ENCODE measurements around the gene CPSF3.

CPSF3 gene

GRCh38 chr2:9422321-9423099 is 944 bp upstream of the CPSF3 start:
- DNase-seq: no peak

DNA sequence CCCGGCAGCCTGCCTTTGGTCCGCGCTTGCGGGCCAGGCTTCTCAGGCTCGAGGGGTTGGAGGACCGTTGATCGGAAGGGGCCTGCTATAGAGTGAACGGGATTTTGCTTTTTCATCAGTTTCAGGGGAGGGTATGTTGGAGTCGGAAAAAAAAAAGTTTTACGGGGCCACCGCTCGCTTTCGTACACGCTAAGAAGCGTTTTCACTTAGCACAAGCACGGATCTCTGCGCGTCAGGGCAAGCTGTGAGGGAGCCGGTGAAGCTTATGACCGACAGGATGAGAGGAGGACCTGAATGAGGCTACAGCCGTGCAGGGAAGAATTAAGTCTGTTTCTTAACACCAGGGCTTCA is 443 bp downstream of the CPSF3 start:
- DNase-seq: no peak

DNA sequence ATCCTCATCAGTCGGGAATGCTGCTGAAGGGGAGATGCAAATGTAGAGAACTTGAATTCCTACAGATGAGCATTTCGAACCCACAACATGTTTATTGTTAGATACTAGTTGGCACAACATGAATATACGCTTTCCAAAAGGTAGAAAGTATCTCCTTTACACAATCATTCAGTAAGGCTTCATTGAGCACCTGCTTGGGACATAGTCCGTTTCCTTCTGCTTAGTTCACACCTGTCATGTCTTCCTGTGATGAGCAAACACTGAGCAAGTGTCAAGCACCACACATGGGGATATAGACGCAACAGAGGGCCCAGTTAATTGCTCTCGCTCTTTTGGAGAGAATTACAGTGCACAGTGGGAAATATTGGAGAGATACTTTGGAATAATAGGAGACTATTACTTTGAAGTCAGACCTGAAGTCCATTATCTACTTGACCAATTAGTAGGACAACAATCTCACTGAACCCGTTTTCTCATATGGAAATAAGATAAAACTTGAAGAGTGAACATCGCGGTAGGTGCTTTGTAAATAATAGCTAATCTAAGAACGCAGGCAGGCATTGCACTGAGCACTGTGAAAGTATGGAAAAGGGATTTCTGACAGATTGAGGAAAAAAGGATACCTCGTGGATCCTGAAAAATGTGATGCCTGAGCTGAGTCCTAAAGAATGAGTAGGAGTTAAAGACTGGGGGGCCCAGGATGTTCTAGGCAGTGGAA is 1.2 kb downstream of the CPSF3 start:
- no peak for DNase-seq

GRCh38 chr2:9428965-9429577 is 5.6 kb downstream of the CPSF3 start:
- DNase-seq: no peak

- no peak for DNase-seq
Observed at GRCh38 chr2:9430316-9431293, 7.2 kb downstream of the CPSF3 start.

DNA sequence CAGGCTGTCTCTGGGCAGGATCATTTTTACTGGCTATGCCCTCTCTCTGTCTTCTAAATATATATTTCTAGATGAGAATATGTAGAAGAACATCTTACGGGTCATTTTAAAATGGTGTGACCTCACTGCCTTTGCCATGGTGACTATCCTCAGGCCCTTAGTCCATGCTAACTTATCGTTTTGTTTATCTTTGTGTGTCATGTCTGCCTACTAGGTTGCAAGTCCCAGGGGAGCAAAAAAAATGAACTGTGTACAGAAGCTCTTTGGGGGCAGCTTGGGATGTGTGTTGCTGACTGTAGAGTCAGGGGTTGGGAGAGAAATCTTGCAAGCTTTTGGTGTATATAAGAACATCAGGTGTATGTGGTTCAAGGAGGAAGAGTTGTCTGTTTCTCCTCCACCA is 11.0 kb downstream of the CPSF3 start:
- no peak for DNase-seq

DNA sequence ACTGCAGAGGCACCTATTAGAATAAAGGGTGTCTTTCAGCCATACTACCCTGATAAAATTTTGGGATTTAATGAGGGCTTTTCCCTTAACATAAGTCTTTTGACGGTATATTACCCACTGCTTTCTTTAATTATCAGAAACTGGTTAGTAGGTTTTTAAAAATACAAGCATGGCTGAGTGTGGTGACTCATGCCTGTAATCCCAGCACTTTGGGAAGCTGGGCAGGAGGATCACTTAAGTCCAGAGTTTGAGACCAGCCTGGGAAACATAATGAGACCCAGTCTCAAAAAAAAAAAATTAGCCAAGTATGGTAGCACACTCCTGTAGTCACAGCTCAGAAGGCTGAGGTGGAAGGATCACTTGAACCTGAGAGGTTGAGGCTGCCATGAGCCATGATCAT is 16.1 kb downstream of the CPSF3 start:
- DNase-seq: no peak

GRCh38 chr2:9440058-9440727 is 16.7 kb downstream of the CPSF3 start:
- no peak for DNase-seq

DNA sequence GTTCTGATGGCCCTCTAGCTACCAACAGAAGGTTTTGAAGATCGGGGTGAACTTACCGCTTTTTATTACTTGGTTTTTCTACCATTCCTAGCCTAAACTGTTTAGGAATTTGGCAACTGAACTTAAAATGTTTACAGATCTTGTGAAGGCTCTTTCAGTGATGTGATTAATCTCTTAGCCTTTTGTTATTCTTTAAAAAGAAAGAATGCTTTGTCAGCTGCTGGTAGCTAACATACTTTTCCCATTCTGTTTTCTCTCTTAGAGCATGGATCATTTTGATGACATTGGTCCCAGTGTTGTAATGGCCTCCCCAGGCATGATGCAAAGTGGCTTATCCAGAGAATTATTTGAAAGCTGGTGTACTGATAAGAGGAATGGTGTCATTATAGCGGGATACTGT is 18.1 kb downstream of the CPSF3 start:
- no peak for DNase-seq

GRCh38 chr2:9443526-9443925 is 20.1 kb downstream of the CPSF3 start:
- no peak for DNase-seq

DNA sequence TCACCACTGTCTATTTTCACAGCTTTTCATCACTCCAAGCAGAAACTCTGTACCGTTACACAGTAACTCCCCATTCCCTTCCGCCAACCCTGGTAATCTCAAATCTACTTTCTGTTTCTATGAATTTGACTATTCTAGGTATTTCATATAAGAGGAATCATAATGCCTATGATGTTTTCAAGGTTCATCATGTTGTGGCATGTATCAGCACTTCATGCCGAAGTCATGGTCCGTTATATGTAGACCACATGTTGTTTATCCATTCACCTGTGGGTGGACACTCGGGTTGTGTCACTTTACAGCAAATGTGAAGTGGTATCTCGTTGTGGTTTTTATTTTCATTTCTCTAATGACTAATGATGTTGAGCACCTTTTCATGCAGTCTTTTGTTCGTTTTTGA is 21.6 kb downstream of the CPSF3 start:
- no peak for DNase-seq

- no peak for DNase-seq
Observed at GRCh38 chr2:9451231-9451630, 27.8 kb downstream of the CPSF3 start.

GRCh38 chr2:9460441-9461017 is 37.1 kb downstream of the CPSF3 start:
- DNase-seq: no peak

DNA sequence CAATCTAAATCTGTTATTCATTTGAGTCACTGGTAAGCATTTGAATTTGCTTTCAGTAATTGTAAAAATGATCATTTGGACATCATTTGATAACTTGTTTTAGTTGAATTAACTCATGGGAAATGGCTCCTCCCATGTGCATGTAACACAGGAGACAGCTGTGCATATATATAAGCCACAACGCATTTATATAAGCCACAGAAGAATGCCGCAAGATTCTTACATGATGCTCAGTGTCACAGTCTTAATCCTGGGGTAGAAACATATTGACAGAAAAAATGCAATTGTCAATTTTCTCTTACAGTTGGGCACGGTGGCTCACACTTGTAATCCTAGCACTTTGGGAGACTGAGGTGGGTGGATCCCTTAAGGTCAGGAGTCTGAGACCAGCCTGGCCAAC is 37.6 kb downstream of the CPSF3 start:
- no peak for DNase-seq

GRCh38 chr2:9462313-9462712 is 38.9 kb downstream of the CPSF3 start:
- DNase-seq: no peak

DNA sequence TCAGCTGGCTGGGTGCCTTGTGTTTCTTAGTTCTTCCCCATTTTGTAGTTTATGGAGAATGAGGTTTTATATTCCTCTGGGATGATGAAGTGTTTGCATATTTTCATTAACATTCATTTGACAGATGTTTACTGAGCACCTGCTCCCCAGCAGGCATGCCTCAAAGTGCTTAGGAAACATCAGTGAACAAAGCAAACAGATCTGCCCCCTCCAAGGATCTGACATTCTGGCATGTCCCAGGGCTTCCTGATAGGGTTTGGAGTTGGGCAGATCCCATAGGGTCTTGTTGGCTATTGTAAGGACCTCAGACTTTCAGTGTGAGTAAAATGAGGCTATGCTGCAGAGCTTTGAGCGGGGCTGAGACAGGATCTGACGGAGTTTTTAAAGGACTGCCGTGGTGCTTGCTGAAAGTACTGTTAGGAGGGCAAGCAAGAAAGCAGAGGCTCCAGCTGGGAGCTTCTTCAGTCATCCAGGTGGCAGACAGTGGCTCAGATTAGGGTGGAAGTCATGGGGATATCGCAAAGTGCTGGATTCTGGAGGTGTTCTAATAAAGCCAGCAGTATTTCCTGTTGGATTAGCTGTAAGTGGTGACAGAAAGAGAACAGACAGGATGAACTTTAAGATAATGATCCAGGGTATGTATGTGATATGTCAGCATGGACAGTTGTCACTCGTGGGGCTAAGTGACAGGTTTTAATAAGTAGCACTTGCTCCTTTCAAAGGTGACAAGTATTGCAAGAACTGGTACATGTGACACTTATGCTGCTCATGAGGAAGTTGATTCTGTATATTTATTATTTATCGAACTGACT is 39.6 kb downstream of the CPSF3 start:
- DNase-seq: no peak

GRCh38 chr2:9463698-9464034 is 40.2 kb downstream of the CPSF3 start:
- no peak for DNase-seq

DNA sequence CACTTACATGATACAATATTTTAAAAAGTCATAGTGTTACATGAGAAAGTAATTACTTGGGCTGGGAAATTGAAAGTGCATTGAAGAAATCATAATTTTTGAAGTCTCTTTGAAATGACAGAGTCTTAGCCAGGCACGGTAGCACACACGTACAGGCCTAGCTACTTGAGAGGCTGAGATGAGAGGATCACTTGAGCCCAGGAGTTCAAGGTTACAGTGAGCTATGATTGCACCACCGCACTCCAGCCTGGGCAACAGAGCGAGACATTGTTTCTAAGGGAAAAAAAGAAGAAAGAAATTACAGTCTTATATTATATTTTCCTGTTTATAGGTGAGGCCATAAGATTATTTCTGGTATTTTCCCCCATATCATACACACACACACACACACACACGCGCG is 41.7 kb downstream of the CPSF3 start:
- no peak for DNase-seq

GRCh38 chr2:9466147-9466683 is 42.8 kb downstream of the CPSF3 start:
- DNase-seq: no peak

- no peak for DNase-seq
Observed at GRCh38 chr2:9467687-9468086, 44.2 kb downstream of the CPSF3 start.

GRCh38 chr2:9471206-9471605 is 47.8 kb downstream of the CPSF3 start:
- no peak for DNase-seq
